Measurements from ENCODE around the gene FAM136A.

The FAM136A gene

DNA sequence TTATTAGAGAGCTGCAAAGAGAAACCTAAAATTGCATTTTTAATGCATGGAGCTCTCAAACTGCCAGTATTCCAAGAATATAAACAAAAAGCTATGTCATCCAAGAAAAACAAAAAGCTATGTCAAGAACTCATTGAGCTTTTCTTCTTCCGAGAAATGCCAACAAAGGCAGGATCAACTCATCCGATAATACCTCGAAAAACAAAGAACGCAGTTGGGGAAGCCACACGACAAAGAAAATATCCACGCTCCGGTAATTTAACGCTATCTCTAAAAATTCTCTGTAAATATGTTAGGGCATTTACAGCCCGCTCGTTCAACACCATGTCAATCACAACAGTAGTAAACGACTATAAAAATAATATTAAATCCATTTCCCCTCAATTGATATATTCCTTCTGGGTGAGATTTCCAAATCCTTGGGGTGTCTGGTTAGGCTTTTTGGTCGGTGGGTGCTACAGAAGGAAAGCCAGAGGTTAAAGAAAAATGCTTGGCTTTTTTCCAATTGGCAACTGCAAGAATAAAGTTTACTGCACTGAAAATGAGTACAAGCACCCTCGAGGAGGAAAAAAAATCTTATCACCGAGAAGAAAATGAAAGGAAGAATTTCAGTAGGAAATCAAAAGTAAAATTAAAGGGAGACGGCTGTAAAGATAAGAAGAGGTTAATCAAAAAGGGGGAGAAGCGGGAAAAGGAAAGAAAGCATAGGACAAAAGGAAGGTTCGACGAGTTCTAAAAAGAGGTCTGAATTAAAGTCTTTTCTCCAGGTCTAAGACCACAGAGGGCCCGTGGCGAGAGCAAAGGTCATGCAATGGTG lies 54.3 kb downstream of the FAM136A start:
- TF ChIP-seq, protein P1, sequence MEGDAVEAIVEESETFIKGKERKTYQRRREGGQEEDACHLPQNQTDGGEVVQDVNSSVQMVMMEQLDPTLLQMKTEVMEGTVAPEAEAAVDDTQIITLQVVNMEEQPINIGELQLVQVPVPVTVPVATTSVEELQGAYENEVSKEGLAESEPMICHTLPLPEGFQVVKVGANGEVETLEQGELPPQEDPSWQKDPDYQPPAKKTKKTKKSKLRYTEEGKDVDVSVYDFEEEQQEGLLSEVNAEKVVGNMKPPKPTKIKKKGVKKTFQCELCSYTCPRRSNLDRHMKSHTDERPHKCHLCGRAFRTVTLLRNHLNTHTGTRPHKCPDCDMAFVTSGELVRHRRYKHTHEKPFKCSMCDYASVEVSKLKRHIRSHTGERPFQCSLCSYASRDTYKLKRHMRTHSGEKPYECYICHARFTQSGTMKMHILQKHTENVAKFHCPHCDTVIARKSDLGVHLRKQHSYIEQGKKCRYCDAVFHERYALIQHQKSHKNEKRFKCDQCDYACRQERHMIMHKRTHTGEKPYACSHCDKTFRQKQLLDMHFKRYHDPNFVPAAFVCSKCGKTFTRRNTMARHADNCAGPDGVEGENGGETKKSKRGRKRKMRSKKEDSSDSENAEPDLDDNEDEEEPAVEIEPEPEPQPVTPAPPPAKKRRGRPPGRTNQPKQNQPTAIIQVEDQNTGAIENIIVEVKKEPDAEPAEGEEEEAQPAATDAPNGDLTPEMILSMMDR (IDR thresholded peaks at IDR 0.05): no peak
- DNase-seq: no peak

More for the DNA sequence above, 54.3 kb downstream of the FAM136A start:
- Histone ChIP-seq H3K27me3 (no peaks in the 10 kb centered on the region), H3K9me3 (no peaks in the 10 kb centered on the region), H3K36me3 (no peaks in the 10 kb centered on the region), H3K4me1 (peaks cover 0 to 45% (median 26%) of the 10 kb centered on the region in 4 donors), H3K27ac (peak overlapping the region; percentile 90 to 95), H3K4me3 (peak overlapping the region; percentile 73 to 88)
- intact Hi-C loops (cut with DNase I; ENCODE audit: low total_unique reads): loop anchor here (10.0 kb wide), 2 partner anchors 47 to 333 kb away; partner anchors contain the start of genes MXD1 and SNRPG
